ENCODE data around the gene FHAD1.

- no peak for TF ChIP-seq REST (IDR thresholded peaks at IDR 0.05; ENCODE audit: low read depth)
- TF ChIP-seq CREB1 (IDR thresholded peaks at IDR 0.05; ENCODE audit: low read depth), result no peak
- no peak for TF ChIP-seq FOXM1 (IDR thresholded peaks at IDR 0.05; ENCODE audit: borderline replicate concordance, low read depth)
- TF ChIP-seq USF1 (IDR thresholded peaks at IDR 0.05), result no peak
- TF ChIP-seq EGR1 (IDR thresholded peaks at IDR 0.05), result no peak
- no peak for TF ChIP-seq MAX (IDR thresholded peaks at IDR 0.05)
- TF ChIP-seq CEBPB (IDR thresholded peaks at IDR 0.05), result no peak
- TF ChIP-seq TEAD4 (IDR thresholded peaks at IDR 0.05), result no peak
- TF ChIP-seq RAD21 (IDR thresholded peaks at IDR 0.05; ENCODE audit: low read depth), result no peak
- no peak for TF ChIP-seq TCF12 (IDR thresholded peaks at IDR 0.05; ENCODE audit: low read depth)
- no peak for TF ChIP-seq EP300 (IDR thresholded peaks at IDR 0.05; ENCODE audit: borderline replicate concordance)
- TF ChIP-seq TAF1 (IDR thresholded peaks at IDR 0.05; ENCODE audit: low read depth), result no peak
- TF ChIP-seq YY1 (IDR thresholded peaks at IDR 0.05; ENCODE audit: low read depth), result no peak
These were observed 94.2 kb downstream of the FHAD1 start for GRCh38 chr1:15341228-15341627.
